HG03565 (cell line): ENCODE measurements around the gene MCF2L.
"Not testable (repeated sequence)": the region's sequence is repeated elsewhere in the genome, so short reads cannot be mapped to it uniquely, and the experiment has no call there.

Experiments used
- ATAC-seq: cut with Tn5 transposase; IDR thresholded peaks from one replicate; pipeline ENCODE4 v1.9.1; 2021; ENCODE audit warnings: mild to moderate bottlenecking, moderate library complexity; ENCODE audit not compliant: unreplicated experiment

The MCF2L gene

DNA sequence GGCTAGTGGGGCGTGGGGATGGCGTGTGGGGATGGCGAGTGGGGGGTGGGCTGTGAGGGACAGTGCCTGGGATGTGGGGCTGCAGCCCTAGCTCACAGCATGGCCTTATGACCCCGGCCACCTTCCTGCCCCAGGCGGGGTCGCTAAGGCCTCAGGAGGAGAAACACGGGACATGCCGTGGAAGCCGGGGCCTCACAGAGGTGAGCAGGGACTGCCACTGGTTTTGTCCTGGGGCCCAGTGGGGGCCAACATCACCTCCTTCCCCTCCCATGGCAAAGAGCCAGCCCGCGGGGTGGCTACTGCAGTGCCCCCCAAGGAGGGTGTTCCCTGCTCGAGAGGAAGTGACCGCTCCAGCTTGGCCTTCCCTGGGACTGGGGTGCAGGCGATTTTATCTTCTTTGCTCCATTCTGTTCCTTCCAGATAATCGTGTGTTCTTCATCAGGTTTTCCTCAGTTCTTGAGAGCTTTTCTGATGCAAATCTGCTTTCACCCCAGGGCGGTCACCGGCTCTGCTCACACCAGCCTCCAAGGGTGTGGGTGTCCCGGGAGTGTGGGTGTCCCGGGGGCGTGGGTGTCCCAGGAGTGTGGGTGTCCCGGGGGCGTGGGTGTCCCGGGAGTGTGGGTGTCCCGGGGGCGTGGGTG lies 137.8 kb downstream of the MCF2L start:
- no peak for ATAC-seq

DNA sequence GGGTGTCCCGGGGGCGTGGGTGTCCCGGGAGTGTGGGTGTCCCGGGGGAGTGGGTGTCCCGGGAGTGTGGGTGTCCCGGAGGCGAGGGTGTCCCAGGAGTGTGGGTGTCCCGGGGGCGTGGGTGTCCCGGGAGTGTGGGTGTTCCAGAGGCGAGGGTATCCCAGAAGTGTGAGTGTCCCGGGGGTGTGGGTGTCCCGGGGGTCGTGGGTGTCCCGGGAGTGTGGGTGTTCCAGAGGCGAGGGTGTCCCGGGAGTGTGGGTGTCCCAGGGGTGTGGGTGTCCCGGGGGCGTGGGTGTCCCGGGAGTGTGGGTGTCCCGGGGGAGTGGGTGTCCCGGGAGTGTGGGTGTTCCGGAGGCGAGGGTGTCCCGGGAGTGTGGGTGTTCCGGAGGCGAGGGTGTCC lies 139.5 kb downstream of the MCF2L start:
- not testable (repeated sequence) for ATAC-seq

DNA sequence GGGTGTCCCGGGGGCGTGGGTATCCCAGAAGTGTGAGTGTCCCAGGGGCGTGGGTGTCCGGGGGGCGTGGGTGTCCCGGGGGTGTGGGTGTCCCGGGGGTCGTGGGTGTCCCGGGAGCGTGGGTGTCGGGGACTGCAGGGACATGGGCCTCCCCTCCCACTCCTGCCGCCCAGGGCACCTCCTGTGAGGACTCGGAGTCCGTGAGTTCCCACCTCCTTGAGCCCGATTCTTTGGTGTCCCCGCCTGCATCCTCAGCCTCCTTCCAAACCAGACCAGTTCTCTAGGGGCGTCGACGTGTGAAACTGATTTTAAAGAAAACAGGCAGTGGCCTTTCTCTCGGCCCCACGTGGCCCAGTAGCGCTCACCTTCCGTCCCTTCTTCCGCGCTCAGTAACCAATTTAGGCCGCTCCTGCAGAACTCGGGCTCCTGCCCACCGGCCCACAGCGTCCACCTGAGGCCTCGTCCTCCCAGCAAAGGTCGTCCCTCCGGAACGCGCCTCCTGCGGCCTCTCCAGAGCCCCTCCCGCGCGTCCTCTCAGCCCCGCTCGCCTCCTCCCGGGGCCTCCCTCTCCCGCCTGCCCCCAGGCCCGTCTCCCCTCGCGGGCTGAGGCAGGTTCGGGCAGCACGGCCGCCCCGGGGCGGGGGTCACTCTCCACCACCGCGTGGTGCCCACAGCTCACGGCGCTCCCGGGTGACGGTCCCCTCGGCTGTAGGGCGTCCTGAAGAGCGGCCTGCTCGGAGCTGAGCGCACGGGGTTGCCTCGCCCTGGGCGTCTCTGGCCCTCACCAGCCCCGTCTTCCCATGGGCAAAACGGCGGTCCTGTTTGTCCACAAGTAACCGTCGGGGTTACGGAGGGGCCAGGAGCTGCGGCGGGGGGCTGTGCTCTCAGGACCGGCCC lies 140.4 kb downstream of the MCF2L start:
- ATAC-seq: no peak

DNA sequence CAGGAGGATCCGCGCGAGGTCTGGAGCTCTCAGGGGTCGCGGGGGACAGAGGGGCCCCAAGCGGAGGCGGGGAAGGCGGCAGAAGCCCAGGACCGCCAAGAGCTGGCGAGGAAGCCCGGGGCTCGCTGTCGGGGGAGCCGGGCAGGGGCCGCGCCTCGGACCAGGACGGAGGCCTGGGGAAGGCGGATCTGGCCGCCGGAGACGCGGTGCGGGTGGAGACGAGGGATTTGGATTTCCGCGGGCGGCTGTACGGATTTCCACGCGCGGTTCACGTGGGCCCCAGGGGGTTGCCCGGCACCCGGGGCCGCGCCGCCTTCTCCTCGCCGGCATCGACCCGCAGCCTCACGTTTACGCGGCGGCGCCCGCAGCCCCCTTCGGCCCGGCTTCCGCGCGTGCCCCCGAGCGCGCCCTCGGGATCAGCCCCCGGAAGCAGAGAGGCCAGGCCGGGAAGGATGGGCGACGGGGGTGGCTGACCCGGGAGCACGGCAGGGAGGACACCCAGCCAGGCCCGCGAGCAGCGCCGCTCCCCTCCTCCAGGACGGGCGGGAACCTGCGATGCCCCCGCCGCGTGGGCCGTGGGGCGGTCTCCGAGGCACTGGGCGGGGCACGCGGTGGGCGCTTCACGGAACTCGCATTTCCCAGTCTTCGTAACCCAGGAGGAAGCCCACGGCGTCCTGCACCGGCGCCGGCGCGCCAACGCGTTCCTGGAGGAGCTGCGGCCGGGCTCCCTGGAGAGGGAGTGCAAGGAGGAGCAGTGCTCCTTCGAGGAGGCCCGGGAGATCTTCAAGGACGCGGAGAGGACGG lies 141.2 kb downstream of the MCF2L start:
- no peak for ATAC-seq

DNA sequence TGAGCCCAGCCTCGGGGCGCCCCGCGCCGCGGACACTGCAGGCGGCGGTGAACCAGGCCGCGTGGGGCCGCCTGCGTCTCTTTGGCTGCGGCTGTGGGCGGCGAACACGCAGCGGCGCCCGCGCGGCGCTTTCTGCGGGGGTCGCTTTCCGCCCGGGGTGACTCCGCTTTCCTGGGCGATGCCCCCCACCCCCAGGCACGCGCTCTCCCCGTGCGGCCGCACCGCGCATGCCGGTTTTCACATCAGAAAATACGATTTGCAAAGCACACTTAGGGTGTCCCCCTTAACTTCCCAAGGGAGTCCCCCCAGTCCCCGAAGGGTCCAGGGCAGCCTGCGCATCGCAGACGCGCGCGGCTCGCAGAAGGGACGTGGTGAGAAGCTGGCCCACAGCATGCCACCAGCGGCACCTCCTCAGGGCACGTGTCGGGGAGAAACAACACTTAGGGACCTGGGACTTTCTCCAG lies 141.9 kb downstream of the MCF2L start:
- ATAC-seq: no peak

DNA sequence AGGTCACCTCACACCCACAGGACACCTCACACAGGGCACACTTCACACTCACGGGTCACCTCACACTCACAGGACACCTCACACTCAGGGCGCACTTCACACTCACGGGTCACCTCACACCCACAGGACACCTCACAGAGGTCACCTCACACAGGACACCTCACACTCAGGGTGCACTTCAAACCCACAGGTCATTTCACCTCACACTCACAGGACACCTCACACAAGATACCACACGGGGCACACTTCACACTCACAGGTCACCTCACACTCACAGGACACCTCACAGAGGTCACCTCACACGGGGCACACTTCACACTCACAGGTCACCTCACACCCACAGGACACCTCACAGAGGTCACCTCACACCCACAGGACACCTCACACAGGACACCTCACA lies 142.8 kb downstream of the MCF2L start:
- ATAC-seq: not testable (repeated sequence)

DNA sequence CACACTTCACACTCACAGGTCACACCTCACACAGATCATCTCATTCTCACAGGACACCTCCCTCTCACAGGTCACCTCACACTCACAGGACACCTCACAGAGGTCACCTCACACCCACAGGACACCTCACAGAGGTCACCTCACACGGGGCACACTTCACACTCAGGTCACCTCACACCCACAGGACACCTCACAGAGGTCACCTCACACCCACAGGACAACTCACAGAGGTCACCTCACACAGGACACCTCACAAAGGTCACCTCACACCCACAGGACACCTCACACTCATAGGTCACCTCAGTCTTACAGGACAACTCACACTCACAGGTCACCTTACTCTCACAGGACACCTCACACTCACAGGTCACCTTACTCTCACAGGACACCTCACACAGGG lies 143.5 kb downstream of the MCF2L start:
- ATAC-seq: not testable (repeated sequence)

DNA sequence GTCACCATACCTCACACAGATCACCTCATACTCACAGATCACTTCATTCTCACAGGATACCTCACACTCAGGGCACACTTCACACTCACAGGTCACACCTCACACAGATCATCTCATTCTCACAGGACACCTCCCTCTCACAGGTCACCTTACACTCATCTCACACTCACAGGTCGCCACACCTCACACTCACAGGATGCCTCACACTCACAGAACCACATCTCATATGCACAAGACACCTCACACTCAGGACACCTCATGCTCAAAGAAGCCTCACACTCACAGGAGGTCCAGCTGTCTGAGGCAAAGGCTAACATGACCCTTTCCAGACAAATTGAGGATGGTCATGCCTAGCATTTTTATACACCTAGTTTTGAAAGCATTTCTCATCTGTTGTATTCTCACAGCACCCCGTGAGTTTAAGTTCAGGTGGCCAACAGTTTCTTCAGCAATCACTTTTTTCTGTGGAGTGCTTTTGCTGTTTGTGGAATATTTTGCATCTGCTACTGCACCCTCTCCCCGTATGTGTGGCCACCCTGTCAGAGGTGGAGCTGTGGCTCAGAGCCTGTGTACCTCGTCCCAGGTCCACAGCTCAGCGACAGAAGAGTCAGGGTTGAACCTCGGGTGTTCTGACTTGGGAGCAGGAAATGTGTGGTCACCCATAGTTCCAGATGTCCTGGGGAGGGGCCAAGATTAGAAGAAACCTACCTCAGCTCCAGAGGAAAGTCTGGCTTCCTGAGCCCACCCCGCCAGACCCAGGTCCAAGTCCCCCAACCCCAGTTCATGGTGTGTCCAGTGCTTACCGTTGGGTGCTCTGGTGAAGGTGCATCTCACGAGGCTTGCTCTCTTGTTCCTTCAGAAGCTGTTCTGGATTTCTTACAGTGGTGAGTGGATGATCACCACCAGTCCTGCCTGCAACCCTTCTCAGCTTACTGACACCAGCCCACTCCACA lies 144.2 kb downstream of the MCF2L start:
- ATAC-seq: no peak

DNA sequence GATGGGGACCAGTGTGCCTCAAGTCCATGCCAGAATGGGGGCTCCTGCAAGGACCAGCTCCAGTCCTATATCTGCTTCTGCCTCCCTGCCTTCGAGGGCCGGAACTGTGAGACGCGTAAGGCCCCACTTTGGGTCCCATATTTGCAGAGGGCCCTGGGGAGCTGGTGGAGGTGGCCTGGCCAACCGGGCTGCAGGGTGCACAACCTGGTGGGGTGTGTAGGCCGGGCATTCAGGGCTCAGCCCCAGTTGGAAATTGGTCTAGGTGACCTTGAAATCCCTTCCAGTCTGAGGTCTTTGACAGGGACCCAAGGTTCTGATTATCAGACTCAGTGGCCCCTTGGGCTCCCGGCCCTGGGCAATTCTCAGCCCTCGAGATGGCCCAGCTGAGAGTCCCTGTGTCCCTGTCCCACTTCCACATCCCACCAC lies 144.8 kb downstream of the MCF2L start:
- ATAC-seq: no peak

DNA sequence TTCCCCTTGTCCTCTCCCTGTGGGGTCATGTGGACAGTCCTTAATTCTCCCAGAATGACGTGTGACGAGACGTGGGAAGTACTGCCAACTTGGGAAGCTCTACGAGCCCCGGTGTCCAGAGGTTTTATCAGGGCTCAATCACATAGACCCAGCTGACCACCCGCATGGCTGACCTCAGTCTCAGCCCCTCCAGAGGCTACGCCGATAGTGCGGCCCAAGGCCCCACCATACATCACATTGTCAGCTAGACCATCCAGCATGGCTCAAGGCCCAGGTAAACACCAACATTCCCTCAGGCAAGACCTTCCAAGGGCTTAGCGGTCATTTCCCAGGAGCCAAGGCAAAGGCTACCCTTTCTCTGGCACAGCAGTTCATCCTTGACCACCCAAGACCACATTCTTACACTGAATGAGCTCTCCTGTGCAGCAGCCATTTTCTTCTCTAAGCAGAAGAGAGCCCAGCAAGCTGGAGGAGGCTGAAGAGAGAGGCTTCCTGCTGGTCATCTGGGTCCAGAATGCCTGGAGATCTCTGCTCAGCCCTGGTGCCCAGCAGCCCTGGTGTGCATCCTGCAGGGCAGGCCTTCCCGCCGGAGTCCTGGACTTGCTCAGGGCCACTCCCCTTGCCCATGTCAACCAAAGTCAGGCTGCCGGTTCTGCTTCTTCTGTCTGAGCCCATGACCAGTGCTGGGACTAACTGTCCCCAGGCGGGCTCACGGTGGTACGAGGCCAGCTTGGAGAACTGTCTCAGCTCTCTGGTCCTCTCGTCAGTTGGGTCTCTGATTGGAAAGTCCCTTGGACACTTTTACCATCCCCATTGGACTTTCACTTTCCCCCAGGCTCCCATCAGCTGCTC lies 145.7 kb downstream of the MCF2L start:
- no peak for ATAC-seq

DNA sequence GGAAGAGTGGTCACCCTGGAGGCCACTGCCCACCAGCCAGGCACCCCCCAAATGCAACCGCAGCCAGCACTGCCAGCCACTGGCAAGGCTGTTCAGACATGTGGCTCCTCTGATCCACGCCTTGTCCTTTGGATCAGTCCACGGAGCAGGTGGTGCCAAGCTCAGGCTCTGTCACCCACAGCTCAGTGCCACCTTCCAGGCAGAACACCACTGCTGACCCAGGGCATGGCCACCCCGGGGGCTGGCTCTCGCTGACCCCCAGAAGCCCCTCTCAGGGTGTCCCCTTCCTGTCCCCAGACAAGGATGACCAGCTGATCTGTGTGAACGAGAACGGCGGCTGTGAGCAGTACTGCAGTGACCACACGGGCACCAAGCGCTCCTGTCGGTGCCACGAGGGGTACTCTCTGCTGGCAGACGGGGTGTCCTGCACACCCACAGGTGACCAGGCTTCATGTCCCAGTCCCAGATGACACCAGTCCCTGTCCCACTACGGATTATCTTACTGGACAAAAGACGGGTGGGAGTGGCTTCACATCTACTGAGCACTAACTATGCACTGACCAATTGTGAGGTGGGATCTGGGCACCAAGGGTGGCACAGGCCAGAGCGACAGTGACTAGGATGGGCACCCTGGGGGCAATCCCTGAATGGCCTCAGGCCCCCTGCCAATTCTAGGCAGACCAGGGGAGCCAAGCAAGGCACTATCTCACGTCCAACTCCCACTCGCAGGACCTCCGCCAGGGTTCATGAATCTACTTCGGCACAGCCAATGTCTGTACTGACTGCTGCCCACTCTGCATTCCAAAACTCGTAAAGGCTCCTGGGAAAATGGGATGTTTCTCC lies 146.6 kb downstream of the MCF2L start:
- no peak for ATAC-seq

DNA sequence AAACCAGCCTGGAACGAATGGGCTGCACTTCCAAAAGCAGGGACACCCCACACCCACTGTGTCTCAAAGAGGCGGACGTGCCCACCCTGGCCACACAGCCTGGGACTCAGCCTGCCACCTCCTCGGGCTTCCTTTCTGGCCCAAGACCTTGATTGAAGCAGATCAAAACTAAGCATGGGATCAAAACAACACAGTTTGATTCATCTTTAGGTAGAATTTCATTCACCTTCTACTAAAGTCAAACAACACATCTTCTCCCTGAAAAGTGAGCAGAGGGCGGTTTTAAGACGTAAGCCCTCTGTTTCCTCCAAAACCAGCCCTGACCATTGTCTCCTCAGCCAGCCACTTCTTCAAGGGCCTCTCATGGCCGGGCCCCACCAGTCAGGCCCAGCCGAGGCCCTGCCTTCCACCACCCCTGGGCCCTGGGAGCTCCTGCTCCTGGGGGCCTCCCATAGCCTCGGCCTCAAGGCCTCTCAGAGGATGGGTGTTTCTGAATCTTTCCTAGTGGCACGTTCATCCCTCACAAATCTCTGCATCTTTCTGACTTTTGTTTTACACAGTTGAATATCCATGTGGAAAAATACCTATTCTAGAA lies 147.3 kb downstream of the MCF2L start:
- no peak for ATAC-seq

DNA sequence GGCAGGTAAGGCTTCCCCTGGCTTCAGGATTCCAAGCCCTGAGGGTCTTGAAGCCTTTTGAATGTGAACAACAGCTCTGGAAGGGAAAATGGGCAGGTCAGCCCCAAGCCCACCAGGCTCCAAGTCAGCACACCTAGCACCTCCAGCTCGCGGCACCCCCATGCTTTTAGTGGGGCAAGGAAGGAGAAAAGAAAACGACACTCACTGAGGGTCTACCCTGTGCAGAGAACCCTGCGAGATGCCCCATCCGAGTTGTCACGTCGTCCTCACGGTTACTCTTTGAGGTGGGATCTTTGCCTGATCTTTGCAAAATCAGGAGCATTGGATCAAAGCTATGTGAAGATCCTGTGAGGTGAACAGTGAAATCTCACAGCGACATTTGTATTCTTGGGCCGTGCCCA lies 147.9 kb downstream of the MCF2L start:
- no peak for ATAC-seq

DNA sequence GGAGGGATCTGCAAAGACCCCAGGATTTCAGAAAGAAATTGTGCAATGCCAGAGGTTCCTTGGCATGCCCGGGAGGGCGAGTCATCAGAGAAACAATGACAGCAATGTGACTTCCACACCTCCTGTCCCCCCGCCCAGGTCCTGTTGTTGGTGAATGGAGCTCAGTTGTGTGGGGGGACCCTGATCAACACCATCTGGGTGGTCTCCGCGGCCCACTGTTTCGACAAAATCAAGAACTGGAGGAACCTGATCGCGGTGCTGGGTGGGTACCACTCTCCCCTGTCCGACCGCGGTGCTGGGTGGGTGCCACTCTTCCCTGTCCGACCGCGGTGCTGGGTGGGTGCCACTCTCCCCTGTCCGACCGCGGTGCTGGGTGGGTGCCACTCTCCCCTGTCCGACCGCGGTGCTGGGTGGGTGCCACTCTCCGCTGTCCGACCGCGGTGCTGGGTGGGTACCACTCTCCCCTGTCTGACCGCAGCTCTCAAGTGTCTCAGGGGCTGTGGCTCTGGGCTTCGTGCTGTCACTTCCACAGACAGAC lies 148.4 kb downstream of the MCF2L start:
- ATAC-seq: no peak

DNA sequence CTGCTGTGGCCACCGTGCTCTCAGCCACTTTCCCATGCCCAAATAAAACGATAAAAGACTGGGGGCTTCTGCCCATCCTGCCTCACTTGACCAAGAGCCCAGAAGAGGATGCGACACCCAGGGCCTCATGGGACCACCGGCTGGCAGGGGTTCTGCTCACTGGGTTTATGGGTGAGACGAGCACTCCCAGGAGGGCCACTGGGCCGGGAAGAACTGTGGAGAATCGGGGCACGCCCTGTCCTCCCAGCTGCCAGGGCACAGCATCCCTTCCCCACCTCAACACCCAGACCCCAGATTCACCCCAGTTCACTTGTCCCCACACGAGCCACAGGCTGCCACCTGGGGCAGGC lies 148.9 kb downstream of the MCF2L start:
- ATAC-seq: no peak

DNA sequence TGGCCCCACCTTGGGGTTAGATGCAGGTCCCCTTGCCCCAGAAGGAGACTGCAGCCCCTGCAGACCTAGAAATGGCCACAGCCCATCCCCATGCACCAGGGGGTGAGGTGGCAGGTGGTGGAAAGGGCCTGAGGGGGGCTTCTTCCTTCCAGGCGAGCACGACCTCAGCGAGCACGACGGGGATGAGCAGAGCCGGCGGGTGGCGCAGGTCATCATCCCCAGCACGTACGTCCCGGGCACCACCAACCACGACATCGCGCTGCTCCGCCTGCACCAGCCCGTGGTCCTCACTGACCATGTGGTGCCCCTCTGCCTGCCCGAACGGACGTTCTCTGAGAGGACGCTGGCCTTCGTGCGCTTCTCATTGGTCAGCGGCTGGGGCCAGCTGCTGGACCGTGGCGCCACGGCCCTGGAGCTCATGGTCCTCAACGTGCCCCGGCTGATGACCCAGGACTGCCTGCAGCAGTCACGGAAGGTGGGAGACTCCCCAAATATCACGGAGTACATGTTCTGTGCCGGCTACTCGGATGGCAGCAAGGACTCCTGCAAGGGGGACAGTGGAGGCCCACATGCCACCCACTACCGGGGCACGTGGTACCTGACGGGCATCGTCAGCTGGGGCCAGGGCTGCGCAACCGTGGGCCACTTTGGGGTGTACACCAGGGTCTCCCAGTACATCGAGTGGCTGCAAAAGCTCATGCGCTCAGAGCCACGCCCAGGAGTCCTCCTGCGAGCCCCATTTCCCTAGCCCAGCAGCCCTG lies 149.4 kb downstream of the MCF2L start:
- no peak for ATAC-seq

DNA sequence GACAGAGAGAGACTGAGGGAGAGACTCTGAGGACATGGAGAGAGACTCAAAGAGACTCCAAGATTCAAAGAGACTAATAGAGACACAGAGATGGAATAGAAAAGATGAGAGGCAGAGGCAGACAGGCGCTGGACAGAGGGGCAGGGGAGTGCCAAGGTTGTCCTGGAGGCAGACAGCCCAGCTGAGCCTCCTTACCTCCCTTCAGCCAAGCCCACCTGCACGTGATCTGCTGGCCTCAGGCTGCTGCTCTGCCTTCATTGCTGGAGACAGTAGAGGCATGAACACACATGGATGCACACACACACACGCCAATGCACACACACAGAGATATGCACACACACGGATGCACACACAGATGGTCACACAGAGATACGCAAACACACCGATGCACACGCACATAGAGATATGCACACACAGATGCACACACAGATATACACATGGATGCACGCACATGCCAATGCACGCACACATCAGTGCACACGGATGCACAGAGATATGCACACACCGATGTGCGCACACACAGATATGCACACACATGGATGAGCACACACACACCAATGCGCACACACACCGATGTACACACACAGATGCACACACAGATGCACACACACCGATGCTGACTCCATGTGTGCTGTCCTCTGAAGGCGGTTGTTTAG lies 150.3 kb downstream of the MCF2L start:
- ATAC-seq: no peak
